ENCODE measurements around the gene GIT1.
"Not testable (repeated sequence)": the region's sequence is repeated elsewhere in the genome, so short reads cannot be mapped to it uniquely, and the experiment has no call there.

GIT1 gene

DNA sequence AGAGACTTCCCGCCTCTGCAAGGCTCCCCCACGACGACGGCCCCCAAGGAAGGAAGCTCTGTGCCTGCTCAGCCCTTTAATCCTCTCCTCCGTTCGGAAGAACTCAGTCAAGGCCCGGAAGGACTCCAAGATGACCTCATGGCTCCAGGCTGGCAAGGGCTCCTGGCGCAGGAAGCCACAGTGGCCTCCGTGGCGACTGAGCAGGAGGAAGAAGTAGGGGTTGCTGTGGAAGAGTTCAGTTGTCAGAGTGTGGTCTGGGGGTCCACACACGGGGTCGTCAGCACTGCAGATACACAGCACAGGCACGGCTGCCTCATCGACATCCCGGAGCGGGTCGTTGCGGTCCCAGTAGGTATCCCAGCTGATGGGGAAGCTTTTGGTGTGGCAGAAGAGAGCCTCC lies 26.8 kb downstream of the GIT1 start:
- no peak for DNase-seq

DNA sequence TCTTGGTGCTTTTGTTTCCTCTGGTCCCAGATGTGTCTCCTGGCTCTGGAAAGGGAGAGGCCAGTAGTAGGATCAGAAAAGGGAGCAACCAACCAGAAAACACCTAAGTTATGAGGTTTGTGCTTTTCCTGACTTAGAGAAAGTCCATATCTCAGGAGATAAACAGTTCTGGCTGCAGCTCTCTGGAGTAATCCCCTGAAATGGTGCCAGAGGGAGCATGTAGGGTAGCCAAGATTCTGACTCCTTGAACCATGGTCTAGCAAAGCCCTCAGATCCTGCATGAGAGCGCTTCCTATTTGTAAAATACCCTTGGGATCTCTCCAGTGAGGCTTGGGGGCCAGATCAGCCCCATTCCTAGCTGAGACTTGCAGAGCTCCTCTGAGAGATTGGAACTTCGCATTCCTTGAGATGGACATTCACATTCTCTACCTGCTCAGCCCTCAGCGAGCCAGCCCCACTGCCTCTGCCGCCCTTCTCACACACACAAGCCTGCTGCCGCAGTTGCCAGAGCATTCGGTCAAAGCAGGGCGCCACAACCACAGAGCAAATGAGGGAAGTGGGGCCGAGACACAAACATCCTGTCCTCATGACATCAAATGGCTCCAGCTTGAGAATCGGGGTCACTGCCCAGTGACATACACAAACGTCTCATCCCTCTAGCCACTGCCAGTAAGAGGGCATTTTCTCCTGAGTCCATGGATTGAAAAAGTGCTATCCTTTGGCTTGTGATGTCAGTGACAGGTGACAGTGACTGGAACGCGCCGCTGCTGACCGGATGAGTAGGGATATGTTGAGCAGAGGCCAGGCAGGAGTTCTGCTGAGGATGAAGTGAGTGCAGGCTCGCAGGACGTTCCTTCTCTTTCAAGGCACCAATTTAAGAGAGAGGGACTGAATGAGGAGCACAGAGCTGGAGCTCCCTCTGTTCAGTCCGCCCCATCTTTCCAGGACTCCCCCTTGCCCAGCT lies 27.6 kb downstream of the GIT1 start:
- no peak for DNase-seq

DNA sequence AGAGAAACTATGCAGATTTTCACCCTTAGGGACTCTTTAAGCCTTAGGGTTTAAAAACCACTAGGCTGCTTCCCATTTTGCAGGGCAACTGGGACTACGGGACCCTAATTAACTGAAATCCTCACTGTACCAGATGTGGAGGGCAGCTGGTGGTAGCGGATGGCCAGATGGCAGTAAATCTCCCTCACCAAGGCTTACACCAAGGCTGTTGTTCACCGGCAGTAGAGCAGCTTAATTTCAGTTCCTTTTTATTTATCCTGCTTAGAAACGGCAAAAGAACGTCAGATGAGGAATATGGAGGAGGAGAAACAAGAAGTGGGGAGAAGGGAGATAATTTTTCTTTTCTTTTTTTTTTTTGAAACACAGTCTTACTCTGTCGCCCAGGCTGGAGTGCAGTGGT lies 29.1 kb downstream of the GIT1 start:
- no peak for DNase-seq

DNA sequence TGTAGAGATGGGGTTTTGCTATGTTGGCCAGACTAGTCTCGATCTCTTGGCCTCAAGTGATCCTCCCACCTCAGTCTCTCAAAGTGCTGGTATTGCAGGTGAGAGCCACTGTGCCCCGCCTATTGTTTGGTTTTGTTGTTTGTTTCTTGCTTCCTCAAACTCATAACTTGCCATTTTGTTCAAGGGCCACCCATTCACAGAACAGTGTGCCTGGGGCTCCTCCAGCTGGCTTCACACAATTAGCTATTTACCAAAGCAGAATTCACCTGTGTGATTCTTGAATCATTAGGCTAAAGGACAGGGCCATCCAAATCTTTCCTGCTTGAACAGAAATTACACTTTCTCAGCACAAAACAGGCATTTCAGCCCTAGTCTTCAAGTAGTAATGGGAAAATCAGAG lies 29.8 kb downstream of the GIT1 start:
- no peak for DNase-seq

DNA sequence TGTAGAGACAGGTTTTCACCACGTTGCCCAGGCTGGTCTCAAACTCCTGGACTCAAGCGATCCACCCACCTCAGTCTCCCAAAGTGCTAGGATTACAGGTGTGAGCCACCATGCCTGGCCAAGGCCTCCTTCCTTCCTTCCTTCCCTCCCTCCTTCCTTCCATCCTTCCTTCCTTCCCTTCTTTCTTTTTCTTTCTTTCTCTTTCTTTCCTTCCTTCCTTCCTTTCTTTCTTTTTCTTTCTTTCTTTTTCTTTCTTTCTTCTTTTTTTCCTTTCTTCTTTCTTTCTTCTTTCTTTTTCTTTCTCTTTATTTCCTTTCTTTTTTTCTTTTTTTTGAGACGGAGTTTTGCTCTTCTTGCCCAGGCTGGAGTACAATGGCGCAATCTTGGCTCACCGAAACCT lies 31.3 kb downstream of the GIT1 start:
- not testable (repeated sequence) for DNase-seq

DNA sequence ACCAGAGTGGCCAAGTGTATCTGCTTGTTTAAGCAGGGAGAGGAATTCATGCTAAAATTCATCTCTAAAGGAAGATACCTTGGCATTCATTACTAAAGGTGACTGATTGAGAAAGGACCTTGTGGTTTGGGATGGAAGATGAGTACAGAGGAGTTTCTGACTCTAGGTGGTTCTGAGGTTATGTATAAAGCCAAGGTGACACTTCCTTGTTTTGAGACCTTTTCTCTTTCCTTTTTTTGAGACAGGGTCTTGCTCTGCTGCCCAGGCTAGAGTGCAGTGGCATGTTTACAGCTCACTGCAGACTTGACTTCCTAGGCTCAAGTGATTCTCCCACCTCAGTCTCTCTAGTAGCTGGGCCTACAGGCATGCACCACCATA lies 31.7 kb downstream of the GIT1 start:
- no peak for DNase-seq

DNA sequence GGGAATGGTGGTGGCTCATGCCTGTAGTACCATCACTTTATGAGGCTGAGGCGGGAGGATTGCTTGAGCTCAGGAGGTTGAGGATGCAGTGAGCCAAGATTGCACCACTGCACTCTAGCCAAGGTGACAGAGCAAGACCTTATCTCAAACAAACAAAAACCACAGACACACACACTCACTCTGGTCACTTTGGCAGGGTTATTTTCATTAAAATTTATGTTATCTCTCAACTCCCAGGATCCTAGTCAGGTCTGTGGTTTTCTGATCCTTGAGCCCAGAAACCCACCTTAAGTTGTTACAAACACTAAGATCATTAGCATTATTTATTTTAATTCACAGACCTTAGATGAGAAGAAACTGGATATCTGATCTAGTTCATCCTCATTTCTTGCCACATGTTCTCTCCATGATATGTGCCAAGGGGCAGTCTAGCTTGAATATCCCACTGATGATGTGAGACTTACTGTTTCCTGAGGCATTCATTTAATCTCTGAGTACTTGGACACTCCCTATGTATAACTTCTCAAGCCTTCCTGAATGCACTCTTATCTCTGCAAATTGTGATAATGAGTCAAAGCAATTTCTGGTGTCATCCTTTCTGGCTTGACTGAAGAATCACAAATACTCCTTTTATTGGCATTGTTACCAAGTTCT lies 32.2 kb downstream of the GIT1 start:
- no peak for DNase-seq

DNA sequence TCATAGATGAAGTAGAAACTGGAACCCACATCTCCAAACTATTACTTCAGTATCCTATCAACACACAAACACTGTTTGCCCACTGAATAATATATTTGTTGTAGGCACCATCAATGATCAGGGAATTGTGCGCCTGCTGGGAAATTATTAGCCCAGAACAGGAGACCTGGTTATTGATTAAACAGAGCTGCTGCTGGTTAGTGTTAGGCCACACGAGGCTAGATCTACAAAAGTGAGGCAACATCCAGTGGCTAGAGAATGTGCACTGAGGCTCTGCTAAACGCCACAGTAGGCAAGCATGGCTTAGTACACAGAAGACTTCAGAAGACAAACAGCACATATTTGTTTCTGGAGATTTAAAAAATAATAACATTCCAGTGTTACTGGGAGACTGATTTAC lies 33.6 kb downstream of the GIT1 start:
- DNase-seq, result no peak

DNA sequence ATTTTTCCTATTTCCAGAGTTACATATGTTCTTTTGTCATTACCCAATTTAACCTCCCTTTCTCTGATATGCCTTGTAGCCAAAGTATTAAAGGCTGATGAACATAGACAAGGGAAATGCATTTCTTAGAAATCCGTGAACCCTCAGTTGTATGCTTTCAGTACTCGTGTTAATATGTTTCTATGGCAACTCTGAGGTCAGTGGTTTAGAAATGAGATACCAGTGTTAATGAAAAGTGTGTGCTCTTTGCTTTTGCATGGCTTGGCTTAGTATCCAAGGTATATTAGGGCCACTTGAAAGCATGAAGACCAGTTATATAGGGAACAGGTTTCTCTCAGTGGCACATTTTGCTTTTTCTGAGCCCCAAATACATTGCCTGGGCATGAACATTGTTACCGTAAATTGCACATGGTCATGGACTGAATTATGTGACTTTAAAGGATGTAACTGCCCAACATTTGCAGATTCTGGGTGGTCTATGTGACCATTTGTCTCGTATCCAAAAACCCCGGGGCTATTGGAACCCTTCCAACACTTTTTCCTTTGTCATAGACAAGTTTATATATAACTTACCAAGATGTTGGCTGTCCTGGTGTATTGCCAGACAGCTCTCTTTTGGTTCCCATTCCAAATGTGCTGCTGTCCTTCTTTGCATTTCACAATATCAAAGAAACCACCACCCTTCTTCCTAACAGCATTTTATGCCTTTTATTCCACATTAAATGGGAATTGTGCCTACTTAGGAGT lies 40.1 kb downstream of the GIT1 start:
- no peak for DNase-seq

DNA sequence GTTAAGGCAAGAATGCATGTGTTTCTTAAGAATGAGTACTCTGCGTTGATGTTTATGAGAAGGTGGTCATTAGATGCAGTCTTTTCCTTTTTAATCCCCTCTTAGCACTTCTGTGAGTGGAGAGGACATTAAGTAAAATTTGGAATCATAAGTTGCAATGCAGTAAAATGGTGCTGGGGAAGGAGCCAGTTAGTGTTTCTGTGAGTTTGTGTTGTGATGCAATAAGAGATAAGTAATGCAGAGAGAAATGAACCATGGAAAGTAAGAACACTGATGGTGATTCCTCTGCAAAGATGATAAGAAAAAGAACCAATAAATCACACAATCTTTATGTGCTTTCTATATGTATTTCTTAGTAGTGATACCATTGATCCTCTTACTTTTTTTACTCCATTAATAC lies 42.6 kb downstream of the GIT1 start:
- no peak for DNase-seq

DNA sequence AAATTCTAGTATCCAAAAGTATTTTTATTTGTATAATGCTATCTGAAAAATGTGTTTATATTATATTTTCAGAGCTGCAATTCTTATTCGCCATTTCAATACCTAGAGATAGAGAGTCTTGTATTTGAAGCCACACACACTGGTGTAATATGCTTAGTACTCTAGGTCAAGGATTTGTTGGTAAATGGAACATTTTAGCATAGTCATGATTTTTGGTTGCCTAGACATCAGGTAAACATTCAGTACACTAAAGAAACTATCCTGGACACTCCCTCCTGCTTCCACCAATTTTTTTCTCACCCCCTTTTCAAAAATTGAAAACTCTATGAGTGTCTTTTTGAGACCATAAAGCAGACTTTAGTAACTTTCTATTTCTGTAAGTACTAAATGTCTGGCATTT lies 43.4 kb downstream of the GIT1 start:
- no peak for DNase-seq

DNA sequence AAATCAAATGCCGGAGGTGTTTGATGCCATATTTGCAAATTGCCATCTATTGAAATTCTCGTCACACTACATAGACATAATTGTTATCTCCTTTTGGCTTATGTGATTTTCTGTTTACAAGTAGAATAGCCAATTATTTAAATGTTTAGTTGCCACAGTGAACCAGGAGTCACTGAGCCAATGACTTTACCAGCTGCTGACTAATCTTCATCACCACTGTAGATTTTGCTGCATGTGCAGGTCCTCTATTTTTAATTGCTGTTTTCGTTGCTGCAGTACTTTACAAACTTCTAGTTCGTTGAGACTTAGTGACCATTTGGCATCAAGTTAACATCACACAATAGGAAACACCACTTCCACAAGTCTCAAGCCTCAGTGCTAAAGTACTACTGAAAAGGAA lies 45.4 kb downstream of the GIT1 start:
- no peak for DNase-seq

DNA sequence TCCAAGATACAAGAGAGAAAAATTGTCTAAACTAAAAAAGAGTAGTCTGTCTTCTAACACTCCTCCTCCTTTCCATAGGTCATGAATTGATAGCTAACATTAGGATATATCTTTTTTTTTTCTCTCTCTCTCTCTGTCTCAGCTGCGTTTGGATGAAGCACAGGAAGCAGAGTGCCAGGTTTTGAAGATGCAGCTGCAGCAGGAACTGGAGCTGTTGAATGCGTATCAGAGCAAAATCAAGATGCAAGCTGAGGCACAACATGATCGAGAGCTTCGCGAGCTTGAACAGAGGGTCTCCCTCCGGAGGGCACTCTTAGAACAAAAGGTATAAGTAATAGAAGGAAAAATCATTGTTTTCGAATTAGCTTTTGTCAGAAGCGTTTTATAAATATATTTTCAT lies 55.5 kb downstream of the GIT1 start:
- DNase-seq, result no peak

DNA sequence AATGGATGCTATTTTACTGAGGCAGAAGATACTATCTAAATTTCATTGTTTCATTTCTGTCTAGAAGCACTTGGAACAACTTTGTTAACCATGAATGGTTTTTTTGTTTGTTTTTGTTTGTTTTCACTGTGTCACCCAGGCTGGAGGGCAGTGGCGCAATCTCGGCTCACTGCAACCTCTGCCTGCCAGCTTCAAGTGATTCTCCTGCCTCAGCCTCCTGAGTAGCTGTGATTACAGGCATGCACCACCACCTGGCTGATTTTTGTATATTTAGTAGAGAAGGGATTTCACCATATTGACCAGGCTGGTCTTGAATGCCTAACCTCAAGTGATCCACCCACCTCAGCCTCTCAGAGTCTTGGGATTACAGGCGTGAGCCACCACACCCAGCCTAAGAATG lies 63.1 kb downstream of the GIT1 start:
- DNase-seq, result no peak

DNA sequence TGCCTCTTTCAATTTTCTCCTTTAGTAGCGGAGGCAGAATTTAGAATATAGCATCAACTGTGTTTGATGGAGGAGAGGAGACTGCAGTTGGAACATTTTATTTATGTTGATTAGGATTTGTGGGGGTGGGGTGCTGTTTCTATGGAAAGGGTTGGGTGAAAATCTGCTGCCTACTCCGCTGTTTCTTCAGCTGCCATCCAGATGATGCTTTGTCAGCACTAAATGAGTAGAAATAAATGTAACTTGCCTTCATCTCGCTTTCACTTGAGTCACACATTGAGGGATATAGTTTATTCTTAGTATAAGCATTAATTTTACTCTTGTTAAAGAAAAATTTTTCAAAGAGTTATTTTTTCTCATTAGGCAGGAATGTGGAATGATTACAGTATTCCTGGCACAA lies 64.8 kb downstream of the GIT1 start:
- no peak for DNase-seq
